ENCODE data around the gene MFGE8. TPM values are rescaled to one million over a fixed set of nuclear protein-coding genes. Genes with fewer than 3 reads are reported as not detected.

The MFGE8 gene
- total RNA-seq, 1 experiment from 2014 or later = 409 TPM

DNA sequence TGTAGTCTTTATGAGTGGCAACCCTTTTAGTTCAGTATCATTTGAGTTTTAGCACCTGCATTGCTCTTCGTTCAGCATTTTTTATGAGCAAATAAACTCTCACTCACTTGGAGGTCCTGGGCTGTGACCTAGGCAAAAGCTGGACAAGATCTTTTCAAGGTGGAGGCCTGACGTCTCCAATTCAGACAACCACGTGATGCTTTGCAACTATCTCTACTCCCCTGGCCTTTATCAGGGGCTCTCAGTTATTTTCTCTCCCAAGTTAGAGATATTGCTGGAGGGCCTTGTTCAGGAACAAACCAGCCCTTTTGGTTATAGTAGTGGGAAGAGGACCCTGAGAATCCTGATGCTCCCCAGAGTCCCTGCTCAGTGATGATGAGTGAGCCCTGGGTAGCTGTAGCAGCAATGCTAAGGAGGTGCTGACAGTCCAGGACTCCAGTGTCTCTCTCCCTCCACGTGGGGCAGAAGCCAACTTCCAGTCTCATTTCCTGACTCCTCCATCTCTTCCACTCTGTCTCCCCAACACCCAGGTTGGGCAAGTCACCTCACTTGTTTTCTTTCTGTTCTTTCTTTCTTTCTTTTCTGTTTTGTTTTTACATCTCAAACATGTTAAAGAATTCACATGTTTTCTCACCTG lies 48.2 kb downstream of the MFGE8 start:
- ChIA-PET CTCF (no interaction called here), POLR2A (no interaction called here)
- Histone ChIP-seq H3K27me3 (replicated peaks; ENCODE audit: control insufficient read depth, insufficient read depth, low read length) (no peaks in the 10 kb centered on the region), H3K36me3 (ENCODE audit: control insufficient read depth, insufficient read depth, low read length) (no peaks in the 10 kb centered on the region), H3K4me1 (no peaks in the 10 kb centered on the region), H3K4me3 (ENCODE audit: low read depth, low read length) (no peak overlapping the region), H3K9me3 (no peaks in the 10 kb centered on the region)
- no peak overlapping the region for H3K4me3 Mint-ChIP-seq (ENCODE audit: unreplicated experiment)
- H3K27me3 Mint-ChIP-seq (ENCODE audit: insufficient read depth, unreplicated experiment) = peaks cover 5% of the 10 kb centered on the region
- DNase-seq = no peak
- no peak overlapping the region for H3K27ac Mint-ChIP-seq (ENCODE audit: unreplicated experiment)
- H3K9me3 Mint-ChIP-seq (ENCODE audit: unreplicated experiment) = no peaks in the 10 kb centered on the region
- intact Hi-C loops (cut with micrococcal nuclease; ENCODE audit: unreplicated experiment) = no loop called here
- no peaks in the 10 kb centered on the region for H3K4me1 Mint-ChIP-seq (ENCODE audit: low read depth, unreplicated experiment)
- no TSS peak for BruUV-seq (replicated peaks)
- H3K36me3 Mint-ChIP-seq (ENCODE audit: insufficient read depth, unreplicated experiment) = no peaks in the 10 kb centered on the region
- TF ChIP-seq, protein P1, sequence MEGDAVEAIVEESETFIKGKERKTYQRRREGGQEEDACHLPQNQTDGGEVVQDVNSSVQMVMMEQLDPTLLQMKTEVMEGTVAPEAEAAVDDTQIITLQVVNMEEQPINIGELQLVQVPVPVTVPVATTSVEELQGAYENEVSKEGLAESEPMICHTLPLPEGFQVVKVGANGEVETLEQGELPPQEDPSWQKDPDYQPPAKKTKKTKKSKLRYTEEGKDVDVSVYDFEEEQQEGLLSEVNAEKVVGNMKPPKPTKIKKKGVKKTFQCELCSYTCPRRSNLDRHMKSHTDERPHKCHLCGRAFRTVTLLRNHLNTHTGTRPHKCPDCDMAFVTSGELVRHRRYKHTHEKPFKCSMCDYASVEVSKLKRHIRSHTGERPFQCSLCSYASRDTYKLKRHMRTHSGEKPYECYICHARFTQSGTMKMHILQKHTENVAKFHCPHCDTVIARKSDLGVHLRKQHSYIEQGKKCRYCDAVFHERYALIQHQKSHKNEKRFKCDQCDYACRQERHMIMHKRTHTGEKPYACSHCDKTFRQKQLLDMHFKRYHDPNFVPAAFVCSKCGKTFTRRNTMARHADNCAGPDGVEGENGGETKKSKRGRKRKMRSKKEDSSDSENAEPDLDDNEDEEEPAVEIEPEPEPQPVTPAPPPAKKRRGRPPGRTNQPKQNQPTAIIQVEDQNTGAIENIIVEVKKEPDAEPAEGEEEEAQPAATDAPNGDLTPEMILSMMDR (IDR thresholded peaks at IDR 0.05; ENCODE audit: insufficient read depth in 1 of 2, low read depth in 1 of 2, low read length in 1 of 2, severe bottlenecking in 1 of 2, unreplicated experiment in 1 of 2) = no peak

DNA sequence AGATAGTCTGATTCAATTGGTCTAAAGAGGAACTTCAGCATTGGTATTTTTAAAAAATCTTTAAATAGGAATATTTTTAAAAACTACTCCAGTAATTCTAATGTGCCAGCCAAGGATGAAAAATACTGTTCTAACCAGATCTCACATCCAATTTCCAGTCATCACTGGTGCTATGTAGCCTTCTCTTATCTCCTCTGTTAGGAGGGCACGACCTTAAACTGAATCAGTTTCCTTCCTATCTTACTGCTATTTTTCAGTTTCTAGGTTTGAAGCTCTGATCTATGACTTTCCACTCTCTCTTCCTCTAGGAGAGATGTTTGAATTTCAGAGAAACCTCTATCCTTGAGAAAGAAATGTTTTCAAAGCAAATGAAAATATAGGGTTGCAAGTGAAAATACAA lies 49.8 kb downstream of the MFGE8 start:
- intact Hi-C loops (cut with micrococcal nuclease; ENCODE audit: unreplicated experiment) = no loop called here
- no peak overlapping the region for H3K4me3 Mint-ChIP-seq (ENCODE audit: unreplicated experiment)
- Histone ChIP-seq H3K9me3 (no peaks in the 10 kb centered on the region), H3K27me3 (replicated peaks; ENCODE audit: control insufficient read depth, insufficient read depth, low read length) (no peaks in the 10 kb centered on the region), H3K36me3 (ENCODE audit: control insufficient read depth, insufficient read depth, low read length) (no peaks in the 10 kb centered on the region), H3K4me1 (no peaks in the 10 kb centered on the region), H3K4me3 (ENCODE audit: low read depth, low read length) (no peak overlapping the region)
- no peak for DNase-seq
- no TSS peak for BruUV-seq (replicated peaks)
- no peaks in the 10 kb centered on the region for H3K4me1 Mint-ChIP-seq (ENCODE audit: low read depth, unreplicated experiment)
- TF ChIP-seq, protein P1 (IDR thresholded peaks at IDR 0.05; ENCODE audit: insufficient read depth in 1 of 2, low read depth in 1 of 2, low read length in 1 of 2, severe bottlenecking in 1 of 2, unreplicated experiment in 1 of 2) = no peak
- no peaks in the 10 kb centered on the region for H3K36me3 Mint-ChIP-seq (ENCODE audit: insufficient read depth, unreplicated experiment)
- CTCF ChIA-PET = no interaction called here
- POLR2A ChIA-PET = no interaction called here
- H3K9me3 Mint-ChIP-seq (ENCODE audit: unreplicated experiment) = no peaks in the 10 kb centered on the region
- H3K27ac Mint-ChIP-seq (ENCODE audit: unreplicated experiment) = no peak overlapping the region
- H3K27me3 Mint-ChIP-seq (ENCODE audit: insufficient read depth, unreplicated experiment) = peaks cover 5% of the 10 kb centered on the region

DNA sequence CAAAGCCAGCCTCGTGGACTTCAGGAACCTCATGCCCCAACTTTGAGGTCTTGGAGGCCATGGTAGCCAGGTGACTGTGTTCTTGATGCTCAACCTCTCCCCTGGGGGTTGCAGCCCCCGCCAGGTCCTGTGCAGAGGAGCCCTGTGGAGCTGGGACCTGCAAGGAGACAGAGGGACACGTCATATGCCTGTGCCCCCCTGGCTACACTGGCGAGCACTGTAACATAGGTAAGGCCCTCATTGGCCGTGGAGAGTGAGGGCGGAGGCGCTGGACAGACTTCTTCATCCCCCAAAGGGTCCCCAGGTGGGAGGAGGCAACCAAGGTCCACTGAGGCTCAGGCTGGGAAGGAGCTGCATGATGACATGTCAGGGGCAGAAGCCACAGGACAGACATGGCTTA lies 53.0 kb downstream of the MFGE8 start:
- POLR2A ChIA-PET = no interaction called here
- no peak overlapping the region for H3K4me3 Mint-ChIP-seq (ENCODE audit: unreplicated experiment)
- H3K9me3 Mint-ChIP-seq (ENCODE audit: unreplicated experiment) = no peaks in the 10 kb centered on the region
- no peaks in the 10 kb centered on the region for H3K27me3 Mint-ChIP-seq (ENCODE audit: insufficient read depth, unreplicated experiment)
- no peak for DNase-seq
- no peaks in the 10 kb centered on the region for H3K4me1 Mint-ChIP-seq (ENCODE audit: low read depth, unreplicated experiment)
- Histone ChIP-seq H3K36me3 (ENCODE audit: control insufficient read depth, insufficient read depth, low read length) (no peaks in the 10 kb centered on the region), H3K4me3 (ENCODE audit: low read depth, low read length) (no peak overlapping the region), H3K9me3 (no peaks in the 10 kb centered on the region), H3K4me1 (no peaks in the 10 kb centered on the region), H3K27me3 (replicated peaks; ENCODE audit: control insufficient read depth, insufficient read depth, low read length) (no peaks in the 10 kb centered on the region)
- H3K36me3 Mint-ChIP-seq (ENCODE audit: insufficient read depth, unreplicated experiment) = no peaks in the 10 kb centered on the region
- CTCF ChIA-PET = no interaction called here
- intact Hi-C loops (cut with micrococcal nuclease; ENCODE audit: unreplicated experiment) = no loop called here
- TF ChIP-seq, protein P1 (IDR thresholded peaks at IDR 0.05; ENCODE audit: insufficient read depth in 1 of 2, low read depth in 1 of 2, low read length in 1 of 2, severe bottlenecking in 1 of 2, unreplicated experiment in 1 of 2) = no peak
- H3K27ac Mint-ChIP-seq (ENCODE audit: unreplicated experiment) = no peak overlapping the region
- BruUV-seq (replicated peaks) = no TSS peak
